Effector CD4-positive, alpha-beta T cell (primary cell): ENCODE measurements around the gene RAB27B.

ENCODE experiments used
- DNase-seq: peaks from one replicate; pipeline ENCODE4 v3.0.0-alpha.2; 2020

RAB27B gene

DNA sequence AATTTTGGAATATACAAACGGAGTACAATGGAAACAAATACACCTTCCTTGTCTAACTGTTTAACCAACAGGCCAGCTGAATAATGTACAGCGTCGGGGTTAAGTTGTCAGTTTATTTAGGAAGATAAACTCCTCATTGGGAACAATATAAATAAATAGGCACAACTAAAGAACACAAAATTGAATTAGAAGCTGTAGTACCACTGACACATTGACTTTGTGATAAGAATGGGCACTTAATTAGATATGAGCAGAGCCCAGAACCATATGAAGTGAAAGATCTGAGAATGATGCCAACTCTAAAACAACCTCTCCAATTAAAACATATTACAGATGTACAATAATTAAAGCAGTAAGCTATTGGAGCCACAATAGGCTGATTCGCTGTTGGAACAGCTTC lies 86.5 kb downstream of the RAB27B start:
- DNase-seq: no peak

DNA sequence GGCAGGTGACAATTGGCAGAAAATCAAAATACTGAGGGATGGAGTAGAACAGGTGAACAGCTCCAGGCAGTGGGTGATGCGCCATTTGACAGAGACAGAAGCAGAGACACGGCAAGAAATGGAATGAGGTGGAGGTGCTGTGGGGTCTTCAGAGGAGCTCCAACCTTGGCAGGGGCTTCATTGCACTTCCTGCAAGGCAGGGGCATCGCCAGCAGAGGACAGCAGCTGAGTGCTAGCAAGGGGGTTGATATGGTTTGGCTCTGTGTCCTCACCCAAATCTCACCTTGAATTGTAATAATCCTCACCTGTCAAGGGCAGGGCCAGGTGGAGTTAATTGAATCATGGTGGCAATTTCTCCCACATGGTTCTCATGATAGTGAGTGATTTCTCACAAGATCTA lies 88.2 kb downstream of the RAB27B start:
- DNase-seq: no peak

GRCh38 chr18:54918060-54918459 lies 89.8 kb downstream of the RAB27B start:
- no peak for DNase-seq

GRCh38 chr18:54919412-54919811 lies 91.1 kb downstream of the RAB27B start:
- DNase-seq: no peak

DNA sequence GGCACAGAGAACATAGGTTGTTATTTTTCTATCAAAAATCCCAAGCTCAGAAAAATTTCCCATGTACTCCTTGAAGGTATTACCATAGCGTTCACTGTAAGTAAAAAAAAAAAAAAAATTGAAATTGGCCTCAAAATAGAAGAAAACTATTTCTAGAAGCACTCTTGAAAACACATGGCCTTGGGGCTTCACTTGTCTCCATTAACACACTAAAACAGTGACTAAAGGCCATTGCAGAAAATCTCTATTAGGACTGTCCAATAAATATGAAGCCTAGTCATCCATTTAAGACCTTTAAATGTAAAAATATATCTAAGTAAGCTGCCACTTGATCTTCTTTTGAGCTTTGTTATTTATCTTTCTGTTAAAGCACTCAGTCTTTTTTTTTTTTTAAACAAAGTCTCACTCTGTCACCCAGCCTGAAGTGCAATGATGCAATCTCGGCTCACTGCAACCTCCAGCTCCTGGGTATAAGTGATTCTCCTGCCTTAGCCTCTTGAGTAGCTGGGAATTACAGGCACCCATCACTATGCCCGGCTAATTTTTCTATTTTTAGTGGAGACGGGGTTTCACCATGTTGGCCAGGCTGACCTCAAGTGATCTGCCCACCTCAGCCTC lies 95.2 kb downstream of the RAB27B start:
- DNase-seq: no peak

GRCh38 chr18:54924948-54925347 lies 96.7 kb downstream of the RAB27B start:
- no peak for DNase-seq

DNA sequence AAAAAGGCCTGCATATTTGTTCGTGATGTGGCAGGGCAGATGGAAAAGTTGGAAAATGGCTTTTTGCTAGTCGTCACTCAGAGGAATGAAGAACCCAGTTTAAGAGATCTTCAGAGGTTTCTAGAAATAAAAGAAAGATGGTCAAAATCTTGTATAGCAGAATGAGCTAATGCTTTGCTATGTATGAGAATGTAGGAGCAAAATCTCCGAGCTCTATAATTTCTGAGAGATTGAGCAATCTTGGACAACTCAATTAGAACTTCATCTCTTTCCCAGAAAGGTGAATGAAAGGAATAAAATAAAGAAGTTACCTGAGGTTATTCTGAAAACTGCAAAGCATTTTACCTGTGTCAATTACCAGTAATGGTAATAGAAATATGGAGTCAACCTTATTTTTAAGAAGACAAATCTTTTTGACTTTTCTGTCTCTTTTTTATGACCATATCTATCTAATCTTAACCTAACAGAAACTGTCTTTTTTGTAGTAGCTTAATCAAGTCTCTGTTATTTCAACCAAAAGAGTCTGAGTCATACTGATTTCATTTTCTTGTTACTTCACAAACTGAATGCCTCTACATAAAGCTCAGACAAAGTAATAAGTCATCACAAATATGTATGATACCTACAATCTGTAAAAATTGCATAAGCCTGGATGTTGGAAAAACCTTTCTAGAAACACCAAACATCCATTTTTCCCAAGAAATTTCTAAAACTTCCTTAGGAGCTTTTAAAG lies 98.5 kb downstream of the RAB27B start:
- DNase-seq: no peak

DNA sequence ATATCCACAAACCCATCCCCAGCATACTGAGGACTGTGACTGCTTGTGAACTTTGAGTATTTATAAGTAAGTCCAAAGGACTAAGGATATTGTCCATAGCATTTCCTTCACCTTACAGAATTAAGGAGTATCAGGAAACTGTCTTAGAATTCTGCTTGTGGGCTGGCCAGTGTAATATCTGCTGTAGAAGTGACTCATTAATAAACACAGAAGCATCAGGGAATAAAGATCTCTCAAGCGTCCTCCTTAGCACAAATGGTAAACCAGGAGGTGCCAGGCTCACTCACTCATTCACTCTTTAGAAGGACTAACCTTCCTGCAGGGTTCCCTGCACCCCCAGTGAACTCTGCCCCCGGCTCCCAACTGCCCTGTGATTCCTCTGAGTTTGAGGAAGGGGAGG lies 100.0 kb downstream of the RAB27B start:
- DNase-seq: no peak

DNA sequence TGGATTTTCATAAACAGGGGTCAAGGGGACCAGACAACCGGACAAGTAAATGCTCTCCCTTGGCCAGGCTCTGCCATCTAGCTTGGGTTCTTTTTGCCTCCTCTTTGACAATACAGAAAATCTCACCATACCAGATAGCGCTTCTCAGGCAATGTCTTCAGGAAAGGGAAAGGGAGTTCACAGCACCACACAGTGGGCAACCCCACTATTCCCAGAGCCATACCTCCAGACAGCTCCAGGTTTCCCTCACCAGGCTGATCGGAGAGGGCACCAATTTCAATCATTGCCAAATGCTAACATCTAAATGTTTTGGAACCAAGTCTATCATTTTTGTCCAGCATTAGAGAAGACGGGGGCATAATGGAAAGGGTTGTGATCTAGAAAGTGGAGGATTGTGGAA lies 102.9 kb downstream of the RAB27B start:
- no peak for DNase-seq

GRCh38 chr18:54932472-54932871 lies 104.2 kb downstream of the RAB27B start:
- no peak for DNase-seq

GRCh38 chr18:54938506-54938905 lies 110.2 kb downstream of the RAB27B start:
- no peak for DNase-seq

- DNase-seq: no peak
These were observed 111.2 kb downstream of the RAB27B start for GRCh38 chr18:54939361-54939917.

GRCh38 chr18:54942144-54942543 lies 113.9 kb downstream of the RAB27B start:
- DNase-seq: no peak

GRCh38 chr18:54942569-54942968 lies 114.3 kb downstream of the RAB27B start:
- no peak for DNase-seq
